ENCODE results near the gene SCML2.

- no peak for TF ChIP-seq CTCF (IDR thresholded peaks at IDR 0.05)
- no peak for TF ChIP-seq EZH2 (IDR thresholded peaks at IDR 0.05; ENCODE audit: borderline replicate concordance, insufficient read depth, low read depth, low read length, poor library complexity, severe bottlenecking)
Observed at GRCh38 chrX:18394477-18394876, 40.0 kb upstream of the SCML2 start.

Data from B cell (primary cell).